Measurements from ENCODE around the gene SPA17. TPM values are rescaled to one million over a fixed set of nuclear protein-coding genes. Genes with fewer than 3 reads are reported as not detected.

SPA17 gene
- polyA plus RNA-seq, 1 donor: 25.3 TPM

Other genes starting within 250 kb of the SPA17 start
- gene OR8B4, start 249.0 kb upstream of the SPA17 start, polyA plus RNA-seq (ENCODE audit: insufficient read length): not detected
- gene OR8B8, start 228.2 kb upstream of the SPA17 start, polyA plus RNA-seq (ENCODE audit: insufficient read length): not detected
- gene OR8B12, start 130.2 kb upstream of the SPA17 start, polyA plus RNA-seq (ENCODE audit: insufficient read length): not detected
- gene OR8A1, start 103.9 kb upstream of the SPA17 start, polyA plus RNA-seq (ENCODE audit: insufficient read length): 0.05 TPM
- not detected for gene PANX3, start 62.5 kb upstream of the SPA17 start, polyA plus RNA-seq (ENCODE audit: insufficient read length)
- 38.8 TPM for gene TBRG1, start 51.0 kb upstream of the SPA17 start, polyA plus RNA-seq (ENCODE audit: insufficient read length)
- 31.5 TPM for gene SIAE, start 165 bp upstream of the SPA17 start, polyA plus RNA-seq (ENCODE audit: insufficient read length)
- 13.6 TPM for gene NRGN, start 66.0 kb downstream of the SPA17 start, polyA plus RNA-seq (ENCODE audit: insufficient read length)
- 8.5 TPM for gene VSIG2, start 78.4 kb downstream of the SPA17 start, polyA plus RNA-seq (ENCODE audit: insufficient read length)
- 55.2 TPM for gene ESAM, start 88.4 kb downstream of the SPA17 start, polyA plus RNA-seq (ENCODE audit: insufficient read length)
- gene MSANTD2, start 126.5 kb downstream of the SPA17 start, polyA plus RNA-seq (ENCODE audit: insufficient read length): 49.5 TPM
- 27.8 TPM for gene ROBO3, start 191.5 kb downstream of the SPA17 start, polyA plus RNA-seq (ENCODE audit: insufficient read length)
- gene ROBO4, start 224.0 kb downstream of the SPA17 start, polyA plus RNA-seq (ENCODE audit: insufficient read length): 15.7 TPM
- 1.7 TPM for gene HEPN1, start 245.3 kb downstream of the SPA17 start, polyA plus RNA-seq (ENCODE audit: insufficient read length)